Astrocyte (in vitro differentiated cells and primary cell): ENCODE data around the gene VAV2. TPM values are rescaled to one million over a fixed set of nuclear protein-coding genes. Genes with fewer than 3 reads are reported as not detected.

ENCODE experiments used
- DNase-seq: peaks from one replicate; pipeline ENCODE4 v3.0.0-alpha.2; 2010; ENCODE audit warnings: low read depth
- FAIRE-seq: peaks from 2 replicates; lab custom pipeline; 2011; peaks lifted over from hg19 to GRCh38; lab: Jason Lieb, UNC
- H2AFZ ChIP-seq: 2 replicates; pipeline ENCODE4 v1.6.0; 2012; ENCODE audit warnings: low read depth, low read length, inconsistent platforms
- H3K27ac ChIP-seq: 2 replicates; pipeline ENCODE4 v1.5.1; 2011; ENCODE audit warnings: low read depth, low read length, inconsistent platforms
- H3K27me3 ChIP-seq: 2 replicates; pipeline ENCODE4 v1.6.0; 2011; ENCODE audit warnings: low read length, inconsistent platforms; ENCODE audit not compliant: insufficient read depth
- H3K36me3 ChIP-seq: 2 replicates; pipeline ENCODE4 v1.5.1; 2011; ENCODE audit warnings: low read length, inconsistent platforms; ENCODE audit not compliant: insufficient read depth
- H3K4me1 ChIP-seq: 2 replicates; pipeline ENCODE4 v1.5.1; 2011; ENCODE audit warnings: low read length, inconsistent platforms; ENCODE audit not compliant: insufficient read depth
- H3K4me2 ChIP-seq: 2 replicates; pipeline ENCODE4 v1.6.0; 2012; ENCODE audit warnings: low read length, inconsistent platforms
- H3K4me3 ChIP-seq: 2 replicates; pipeline ENCODE4 v1.5.1; 2011; ENCODE audit warnings: low read depth, mild to moderate bottlenecking, low read length, inconsistent platforms; ENCODE audit not compliant: insufficient read depth
- H3K79me2 ChIP-seq: 2 replicates; pipeline ENCODE4 v1.6.0; 2012; ENCODE audit warnings: mild to moderate bottlenecking, low read length, inconsistent platforms; ENCODE audit not compliant: insufficient read depth
- H3K9ac ChIP-seq: 2 replicates; pipeline ENCODE4 v1.6.0; 2012; ENCODE audit warnings: mild to moderate bottlenecking, low read length, inconsistent platforms
- H3K9me3 ChIP-seq: 2 replicates; pipeline ENCODE4 v1.5.1; 2012; ENCODE audit warnings: low read depth, mild to moderate bottlenecking, low read length, inconsistent platforms; ENCODE audit not compliant: insufficient read depth
- H4K20me1 ChIP-seq: 2 replicates; pipeline ENCODE4 v1.6.0; 2012; ENCODE audit warnings: low read length, inconsistent platforms; ENCODE audit not compliant: insufficient read depth
- H3K27ac Mint-ChIP-seq: one replicate; pipeline ENCODE4 v1.8.0; 2021; ENCODE audit warnings: mild to moderate bottlenecking, mixed read lengths; ENCODE audit not compliant: unreplicated experiment
- H3K27me3 Mint-ChIP-seq: one replicate; pipeline ENCODE4 v1.8.0; 2021; ENCODE audit warnings: low read depth, mixed read lengths; ENCODE audit not compliant: unreplicated experiment
- H3K36me3 Mint-ChIP-seq: one replicate; pipeline ENCODE4 v1.8.0; 2021; ENCODE audit warnings: low read depth, mixed read lengths; ENCODE audit not compliant: unreplicated experiment
- H3K4me1 Mint-ChIP-seq: one replicate; pipeline ENCODE4 v1.8.0; 2021; ENCODE audit warnings: low read depth, mixed read lengths; ENCODE audit not compliant: unreplicated experiment
- H3K4me3 Mint-ChIP-seq: one replicate; pipeline ENCODE4 v1.8.0; 2021; ENCODE audit warnings: mild to moderate bottlenecking, moderate library complexity, mixed read lengths; ENCODE audit not compliant: unreplicated experiment
- H3K9me3 Mint-ChIP-seq: one replicate; pipeline ENCODE4 v1.8.0; 2021; ENCODE audit warnings: mild to moderate bottlenecking, mixed read lengths; ENCODE audit not compliant: unreplicated experiment
- EZH2 ChIP-seq: IDR thresholded peaks from 2 replicates; pipeline ENCODE4 v1.6.1; 2012; ENCODE audit warnings: mild to moderate bottlenecking, low read length, inconsistent platforms; ENCODE audit not compliant: insufficient read depth
- total RNA-seq: library from RNA; stranded (reverse); gene quantifications from 2 replicates; pipeline ENCODE4 v1.2.1, GENCODE V29; 2021
- TF ChIP-seq, protein P1 (sequence below): IDR thresholded peaks from 2 replicates; pipeline ENCODE4 v1.5.1; 2011; ENCODE audit warnings: low read depth, mild to moderate bottlenecking, inconsistent platforms, low read length, moderate library complexity; ENCODE audit not compliant: insufficient read depth

The VAV2 gene
- total RNA-seq, 1 donor from 2014 or later: 36.5 TPM

DNA sequence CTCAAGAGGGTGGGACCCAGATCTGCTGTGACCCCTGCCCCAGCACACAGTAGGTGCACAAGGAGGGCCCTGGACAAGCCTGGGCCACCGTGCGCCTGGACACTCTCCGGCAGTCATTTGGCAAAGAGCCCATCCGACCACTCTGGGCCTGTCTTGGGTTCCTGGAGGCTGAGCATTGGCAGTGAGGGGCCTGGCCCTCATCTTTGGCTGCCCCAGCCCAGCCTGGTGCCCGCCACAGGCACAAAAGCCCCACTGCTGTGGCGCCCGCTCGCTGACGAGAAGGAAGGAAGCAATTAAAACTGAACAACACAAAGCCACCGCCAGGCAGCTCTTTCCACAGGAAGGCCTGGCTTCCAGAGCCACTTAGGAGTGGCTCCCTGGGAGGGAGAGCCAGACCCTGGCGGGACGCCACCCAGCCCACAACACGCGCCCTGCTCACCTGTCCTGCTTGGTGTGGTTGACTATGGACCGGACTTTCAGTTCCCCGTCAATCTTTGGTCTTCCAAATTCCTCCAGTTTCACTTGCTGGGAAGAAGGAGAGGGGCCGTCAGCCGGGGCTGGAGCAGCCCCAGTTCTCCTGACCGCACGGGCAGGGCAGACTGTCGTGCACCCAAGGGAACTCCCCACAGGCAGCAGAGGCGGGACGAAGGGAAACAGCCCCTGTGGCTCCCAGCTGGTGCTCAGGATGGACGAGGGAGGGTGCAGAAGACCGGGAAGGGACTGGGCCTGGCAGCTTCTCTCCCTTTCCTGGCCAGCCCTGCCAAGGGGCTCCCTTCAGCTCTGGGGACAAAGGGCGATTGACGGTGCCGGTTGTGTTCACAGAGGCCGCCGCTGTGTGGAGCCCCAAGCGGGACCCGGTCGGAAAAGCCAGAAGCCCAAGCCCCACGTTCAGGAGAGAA is 203.1 kb downstream of the VAV2 start:
- Histone ChIP-seq H4K20me1 (peaks cover 18% of the 10 kb centered on the region), H3K9ac (no peak overlapping the region), H3K27me3 (no peaks in the 10 kb centered on the region), H3K27ac (no peak overlapping the region), H3K4me1 (peaks cover 3% of the 10 kb centered on the region), H3K79me2 (no peaks in the 10 kb centered on the region), H3K36me3 (peaks cover 4% of the 10 kb centered on the region), H3K4me2 (no peak overlapping the region), H3K4me3 (no peak overlapping the region), H3K9me3 (no peaks in the 10 kb centered on the region), H2AFZ (no peak overlapping the region)
- H3K27me3 Mint-ChIP-seq: no peaks in the 10 kb centered on the region
- DNase-seq (no peak), FAIRE-seq (no peak)
- peaks cover 10% of the 10 kb centered on the region for H3K36me3 Mint-ChIP-seq
- peaks cover 4% of the 10 kb centered on the region for H3K4me1 Mint-ChIP-seq
- no peaks in the 10 kb centered on the region for H3K9me3 Mint-ChIP-seq
- H3K4me3 Mint-ChIP-seq: no peak overlapping the region
- TF ChIP-seq EZH2: no peak
- TF ChIP-seq, protein P1, sequence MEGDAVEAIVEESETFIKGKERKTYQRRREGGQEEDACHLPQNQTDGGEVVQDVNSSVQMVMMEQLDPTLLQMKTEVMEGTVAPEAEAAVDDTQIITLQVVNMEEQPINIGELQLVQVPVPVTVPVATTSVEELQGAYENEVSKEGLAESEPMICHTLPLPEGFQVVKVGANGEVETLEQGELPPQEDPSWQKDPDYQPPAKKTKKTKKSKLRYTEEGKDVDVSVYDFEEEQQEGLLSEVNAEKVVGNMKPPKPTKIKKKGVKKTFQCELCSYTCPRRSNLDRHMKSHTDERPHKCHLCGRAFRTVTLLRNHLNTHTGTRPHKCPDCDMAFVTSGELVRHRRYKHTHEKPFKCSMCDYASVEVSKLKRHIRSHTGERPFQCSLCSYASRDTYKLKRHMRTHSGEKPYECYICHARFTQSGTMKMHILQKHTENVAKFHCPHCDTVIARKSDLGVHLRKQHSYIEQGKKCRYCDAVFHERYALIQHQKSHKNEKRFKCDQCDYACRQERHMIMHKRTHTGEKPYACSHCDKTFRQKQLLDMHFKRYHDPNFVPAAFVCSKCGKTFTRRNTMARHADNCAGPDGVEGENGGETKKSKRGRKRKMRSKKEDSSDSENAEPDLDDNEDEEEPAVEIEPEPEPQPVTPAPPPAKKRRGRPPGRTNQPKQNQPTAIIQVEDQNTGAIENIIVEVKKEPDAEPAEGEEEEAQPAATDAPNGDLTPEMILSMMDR: no peak
- no peak overlapping the region for H3K27ac Mint-ChIP-seq

DNA sequence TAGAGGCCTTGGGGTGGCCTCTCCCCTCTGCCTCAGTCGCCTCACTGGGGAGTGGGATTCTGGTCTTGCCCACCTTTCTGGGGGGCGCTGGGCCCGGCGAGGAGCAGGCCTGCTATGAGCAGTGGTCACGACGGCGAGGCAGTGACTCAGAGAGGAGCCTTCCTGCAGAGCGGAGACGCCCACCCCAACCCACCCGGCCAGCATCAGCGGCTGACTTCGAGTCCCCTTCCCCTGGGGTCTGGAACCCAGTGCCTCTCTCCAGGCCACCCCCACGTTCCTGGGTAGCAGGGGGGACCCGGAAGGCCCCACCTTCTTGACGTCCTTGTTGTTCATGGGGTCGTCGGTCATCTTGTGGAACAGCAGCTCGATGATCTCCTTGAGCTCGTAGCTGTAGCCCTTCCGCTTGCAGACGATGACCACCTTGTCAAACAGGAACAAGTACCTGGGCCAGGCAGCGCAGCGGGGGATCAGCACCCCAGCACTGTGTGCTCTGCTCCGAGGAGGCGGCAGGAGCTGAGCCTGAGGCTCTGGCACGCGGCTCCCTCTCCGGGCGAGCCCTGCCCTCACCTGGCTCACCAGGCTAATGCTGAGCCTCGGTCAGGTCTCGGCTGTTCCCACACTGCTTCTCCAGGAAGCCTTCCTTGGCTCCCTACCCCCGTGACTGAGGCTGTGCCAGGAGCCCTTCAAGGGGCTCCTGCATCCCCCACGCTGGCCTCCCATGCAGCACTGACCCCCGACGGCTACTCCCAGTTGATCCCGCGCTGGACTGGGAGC is 203.9 kb downstream of the VAV2 start:
- no peaks in the 10 kb centered on the region for H3K27me3 ChIP-seq

More for the DNA sequence above, 203.9 kb downstream of the VAV2 start:
- Histone ChIP-seq H3K4me2 (no peak overlapping the region), H3K4me1 (peaks cover 3% of the 10 kb centered on the region), H3K4me3 (no peak overlapping the region), H4K20me1 (peaks cover 17% of the 10 kb centered on the region), H2AFZ (no peak overlapping the region), H3K27ac (no peak overlapping the region), H3K79me2 (no peaks in the 10 kb centered on the region), H3K9ac (no peak overlapping the region), H3K36me3 (peaks cover 4% of the 10 kb centered on the region), H3K9me3 (no peaks in the 10 kb centered on the region)
- Mint-ChIP-seq H3K27me3 (no peaks in the 10 kb centered on the region), H3K36me3 (peaks cover 10% of the 10 kb centered on the region), H3K4me1 (peaks cover 4% of the 10 kb centered on the region), H3K27ac (no peak overlapping the region), H3K9me3 (no peaks in the 10 kb centered on the region), H3K4me3 (no peak overlapping the region)
- TF ChIP-seq, protein P1: no peak
- TF ChIP-seq EZH2: no peak
- DNase-seq (no peak), FAIRE-seq (no peak)
